Left cardiac atrium (tissue), 4 donors: ENCODE results near the gene CXADR. TPM values are rescaled to one million over a fixed set of nuclear protein-coding genes. Genes with fewer than 3 reads are reported as not detected.
A peak's percentile ranks its signal among the peaks of the same experiment; 100 is the strongest.

ENCODE experiments used
- ATAC-seq, 2 donors: fragments of 200-7000 bp; cut with Tn5 transposase; one replicate each; pipeline ENCODE4 v1.9.1; 2020; ENCODE audit warnings: mild to moderate bottlenecking in 2 of 2, moderate library complexity in 2 of 2
- DNase-seq: peaks from one replicate; pipeline ENCODE4 v3.0.0-alpha.2; 2020
- intact Hi-C, 2 donors: fragments of 100-400 bp; cut with DNase I; formaldehyde crosslinking; loops; one replicate each; pipeline versions ENCODE4 v1.14.1 to v1.15.1; 2022 to 2023
- total RNA-seq, 2 donors: library from RNA; stranded (reverse); fragmentation: NEBNext Ultra II Directional; extraction: Animal tissue kit (Norgen Biotek cat#: 25700); gene quantifications; one replicate each; pipeline ENCODE4 v1.2.1, GENCODE V29; 2021
- donor health status: DM: no; HTN: yes; CAD: no.
- donor health status: DM: no; HTN: yes; CAD: no; lungs with severe emphysema.
- donor health status: DM: yes; HTN: yes; CAD: no.
- donor health status: Dilated cardiomyopathy.

Gene CXADR
- total RNA-seq, 2 donors from 2014 or later, result 9.8 to 14.5 TPM

GRCh38 chr21:17577701-17578100 lies 64.9 kb downstream of the CXADR start:
- no peak for DNase-seq
- intact Hi-C loops, result no loop called here
- ATAC-seq, result no peak

- no peak for ATAC-seq
- no peak for DNase-seq
- intact Hi-C loops, result no loop called here
These were observed 65.3 kb downstream of the CXADR start for GRCh38 chr21:17578162-17578561.

GRCh38 chr21:17578876-17579275 lies 66.0 kb downstream of the CXADR start:
- intact Hi-C loops, result no loop called here
- DNase-seq, result no peak
- ATAC-seq, result no peak

GRCh38 chr21:17580319-17580718 lies 67.5 kb downstream of the CXADR start:
- ATAC-seq (no peak), DNase-seq (no peak)
- intact Hi-C loops, result loop anchor here (10.0 kb wide), 2 partner anchors 66 to 196 kb away; partner anchors contain the start of gene CXADR (in 1 of the 2)

- DNase-seq, result no peak
- ATAC-seq, result no peak
- intact Hi-C loops, result loop anchor here (2.0 to 10.0 kb wide), 3 partner anchors 69 to 199 kb away; partner anchors contain the start of gene CXADR (in 1 of the 2)
These were observed 71.1 kb downstream of the CXADR start for GRCh38 chr21:17583898-17584297.

- ATAC-seq, result peak in 1 of 2 donors; percentile 24
- DNase-seq, result no peak
- intact Hi-C loops, result loop anchor here (2.0 to 10.0 kb wide), 3 partner anchors 71 to 201 kb away; partner anchors contain the start of gene CXADR (in 1 of the 2)
These were observed 73.1 kb downstream of the CXADR start for GRCh38 chr21:17585875-17586450.

- no peak for ATAC-seq
- intact Hi-C loops, result no loop called here
- DNase-seq, result no peak
These were observed 77.6 kb downstream of the CXADR start for GRCh38 chr21:17590430-17590829.

GRCh38 chr21:17597680-17598079 lies 84.8 kb downstream of the CXADR start:
- ATAC-seq, result no peak
- intact Hi-C loops, result no loop called here

GRCh38 chr21:17598437-17598836 lies 85.6 kb downstream of the CXADR start:
- intact Hi-C loops, result no loop called here
- ATAC-seq, result no peak
- DNase-seq, result no peak

More at GRCh38 chr21:17597680-17598079, 84.8 kb downstream of the CXADR start:
- no peak for DNase-seq

- no peak for DNase-seq
- intact Hi-C loops, result no loop called here
- no peak for ATAC-seq
These were observed 90.0 kb downstream of the CXADR start for GRCh38 chr21:17602874-17603273.

GRCh38 chr21:17607684-17608083 lies 94.8 kb downstream of the CXADR start:
- no peak for DNase-seq
- intact Hi-C loops, result no loop called here

GRCh38 chr21:17609681-17610080 lies 96.8 kb downstream of the CXADR start:
- intact Hi-C loops, result no loop called here
- ATAC-seq, result no peak
- no peak for DNase-seq

More at GRCh38 chr21:17607684-17608083, 94.8 kb downstream of the CXADR start:
- ATAC-seq, result no peak

GRCh38 chr21:17610911-17611310 lies 98.1 kb downstream of the CXADR start:
- no peak for DNase-seq
- intact Hi-C loops, result no loop called here

GRCh38 chr21:17611414-17612022 lies 98.7 kb downstream of the CXADR start:
- DNase-seq, result peak; percentile 87
- ATAC-seq, result peak; percentile 67 to 73
- intact Hi-C loops, result no loop called here

More at GRCh38 chr21:17610911-17611310, 98.1 kb downstream of the CXADR start:
- no peak for ATAC-seq

- DNase-seq, result peak; percentile 51
- peak; percentile 24 to 48 for ATAC-seq
- intact Hi-C loops, result no loop called here
These were observed 99.3 kb downstream of the CXADR start for GRCh38 chr21:17612023-17612564.

- ATAC-seq (peak; percentile 95 to 97), DNase-seq (peak; percentile 87)
- intact Hi-C loops, result no loop called here
These were observed 99.9 kb downstream of the CXADR start, which contains the start of gene BTG3 for GRCh38 chr21:17612565-17613241. Gene BTG3 (minus strand): TSS chr21:17612901. CDS start chr21:17609144, 3,757 bp downstream.

- peak; percentile 53 for DNase-seq
- peak; percentile 11 to 32 for ATAC-seq
- intact Hi-C loops, result no loop called here
These were observed 100.4 kb downstream of the CXADR start for GRCh38 chr21:17613242-17613676.

GRCh38 chr21:17616831-17617230 lies 104.0 kb downstream of the CXADR start:
- intact Hi-C loops, result no loop called here
- ATAC-seq (no peak), DNase-seq (no peak)

GRCh38 chr21:17622018-17622417 lies 109.2 kb downstream of the CXADR start:
- no peak for DNase-seq
- no peak for ATAC-seq
- intact Hi-C loops, result no loop called here

GRCh38 chr21:17631195-17631594 lies 118.4 kb downstream of the CXADR start:
- DNase-seq, result no peak
- intact Hi-C loops, result no loop called here
- ATAC-seq, result peak; percentile 19 to 87
